Fibroblast of lung (primary cell): ENCODE data around the gene XPNPEP1. TPM values are rescaled to one million over a fixed set of nuclear protein-coding genes. Genes with fewer than 3 reads are reported as not detected.

Source experiments
- DNase-seq, 2 donors: peaks; one replicate each; pipeline versions ENCODE4 v3.0.0 to v3.0.0-alpha.2; 2010; ENCODE audit warnings: low read depth in 2 of 2
- H2AFZ ChIP-seq: 2 replicates; pipeline ENCODE4 v1.5.1; 2012; ENCODE audit warnings: low read length, control low read depth, inconsistent platforms
- H3K27ac ChIP-seq: 2 replicates; pipeline ENCODE4 v1.5.1; 2011; ENCODE audit warnings: low read length, control low read depth; ENCODE audit not compliant: insufficient read depth
- H3K27me3 ChIP-seq: 2 replicates; pipeline ENCODE4 v1.5.1; 2011; ENCODE audit warnings: mild to moderate bottlenecking, low read length; ENCODE audit not compliant: control insufficient read depth, insufficient read depth
- H3K36me3 ChIP-seq: 2 replicates; pipeline ENCODE4 v1.5.1; 2011; ENCODE audit warnings: low read length; ENCODE audit not compliant: control insufficient read depth, insufficient read depth
- H3K4me1 ChIP-seq: 2 replicates; pipeline ENCODE4 v1.5.1; 2011; ENCODE audit warnings: low read length; ENCODE audit not compliant: control insufficient read depth, insufficient read depth; ENCODE audit errors: extremely low read depth
- H3K4me2 ChIP-seq: 2 replicates; pipeline ENCODE4 v1.5.1; 2011; ENCODE audit warnings: low read length, control low read depth; ENCODE audit not compliant: insufficient read depth; ENCODE audit errors: extremely low read depth
- H3K4me3 ChIP-seq, 4 experiments: fragments of 200-600 bp in 1 of 4; sonication (generic) in 1 of 4; replicated peaks in 1 of 4; 2 replicates each; pipeline ENCODE4 v1.5.1; 2011 to 2016; ENCODE audit warnings: low read length in 4 of 4, low read depth in 3 of 4, mild to moderate bottlenecking in 3 of 4, control low read depth in 2 of 4, inconsistent platforms in 1 of 4, mixed read lengths in 1 of 4; ENCODE audit not compliant: insufficient read depth in 1 of 4; ENCODE audit errors: control extremely low read depth in 1 of 4
- H3K79me2 ChIP-seq: 2 replicates; pipeline ENCODE4 v1.5.1; 2012; ENCODE audit warnings: mild to moderate bottlenecking, low read length, inconsistent platforms; ENCODE audit not compliant: control insufficient read depth, insufficient read depth
- H3K9ac ChIP-seq: 2 replicates; pipeline ENCODE4 v1.5.1; 2011; ENCODE audit warnings: mild to moderate bottlenecking, low read length, control low read depth; ENCODE audit not compliant: insufficient read depth
- H3K9me3 ChIP-seq: 2 replicates; pipeline ENCODE4 v1.5.1; 2012; ENCODE audit warnings: low read depth, low read length; ENCODE audit not compliant: control insufficient read depth, insufficient read depth
- H4K20me1 ChIP-seq: 2 replicates; pipeline ENCODE4 v1.5.1; 2011; ENCODE audit warnings: low read length; ENCODE audit not compliant: control insufficient read depth, insufficient read depth; ENCODE audit errors: extremely low read depth
- CTCF ChIP-seq, 2 donors: IDR thresholded peaks in 1 of 2; conservative IDR thresholded peaks in 1 of 2; 1 replicate in 1 of 2; 2 replicates in 1 of 2; pipeline ENCODE4 v1.5.1; 2011 to 2012; ENCODE audit warnings: low read length in 2 of 2, control low read depth in 1 of 2, inconsistent platforms in 1 of 2, low read depth in 1 of 2, mild to moderate bottlenecking in 1 of 2
- EZH2 ChIP-seq: IDR thresholded peaks from 2 replicates; pipeline ENCODE4 v1.5.1; 2012; ENCODE audit warnings: low read length, control low read depth, mild to moderate bottlenecking; ENCODE audit errors: missing control alignments
- polyA plus RNA-seq, 2 donors: library from polyadenylated mRNA; depleted of rRNA in 1 of 2; stranded (reverse) in 1 of 2; unstranded in 1 of 2; fragments of >200 nt; gene quantifications; 2 replicates each; pipeline ENCODE4 v1.2.1, GENCODE V29; 2011 to 2012; ENCODE audit warnings: missing spikeins in 1 of 2
- total RNA-seq: library from RNA; depleted of rRNA; stranded (reverse); fragments of >200 nt; gene quantifications from 2 replicates; pipeline ENCODE4 v1.2.1, GENCODE V29; 2014

XPNPEP1 gene
- total and polyA plus RNA-seq, 2 donors (not counting 1 experiment from before 2014, with no cell fraction given) = 86.5 to 119 TPM

- Histone ChIP-seq H3K27me3 (no peaks in the 10 kb centered on the region), H3K79me2 (no peaks in the 10 kb centered on the region), H4K20me1 (no peaks in the 10 kb centered on the region), H3K27ac (no peak overlapping the region), H3K4me2 (no peak overlapping the region), H3K9me3 (no peaks in the 10 kb centered on the region), H3K4me3 (no peak overlapping the region), H3K4me1 (no peaks in the 10 kb centered on the region), H3K9ac (no peak overlapping the region), H3K36me3 (no peaks in the 10 kb centered on the region), H2AFZ (no peak overlapping the region)
- TF ChIP-seq EZH2 (no peak), CTCF (conservative IDR thresholded peaks at IDR 0.05 in 1 of 2, IDR thresholded peaks at IDR 0.05 in 1 of 2; ENCODE audit: low read depth in 1 of 2, low read length in 2 of 2) (no peak)
- DNase-seq = no peak
Measured at GRCh38 chr10:109940117-109940516, 16.8 kb upstream of the XPNPEP1 start.

- H2AFZ ChIP-seq = no peak overlapping the region
- H4K20me1 ChIP-seq = no peaks in the 10 kb centered on the region
- no peak for TF ChIP-seq CTCF (conservative IDR thresholded peaks at IDR 0.05 in 1 of 2, IDR thresholded peaks at IDR 0.05 in 1 of 2; ENCODE audit: low read depth in 1 of 2, low read length in 2 of 2)
- no peaks in the 10 kb centered on the region for H3K27me3 ChIP-seq
- no peak for DNase-seq
- no peaks in the 10 kb centered on the region for H3K9me3 ChIP-seq
- no peak overlapping the region for H3K9ac ChIP-seq
- no peak overlapping the region for H3K27ac ChIP-seq
- H3K4me3 ChIP-seq = no peak overlapping the region
- no peaks in the 10 kb centered on the region for H3K4me1 ChIP-seq
- H3K36me3 ChIP-seq = no peaks in the 10 kb centered on the region
- H3K4me2 ChIP-seq = no peak overlapping the region
- H3K79me2 ChIP-seq = no peaks in the 10 kb centered on the region
Measured at GRCh38 chr10:109939315-109939961, 16.1 kb upstream of the XPNPEP1 start.

GRCh38 chr10:109937460-109938065 lies 14.3 kb upstream of the XPNPEP1 start:
- TF ChIP-seq CTCF (conservative IDR thresholded peaks at IDR 0.05 in 1 of 2, IDR thresholded peaks at IDR 0.05 in 1 of 2; ENCODE audit: low read depth in 1 of 2, low read length in 2 of 2) (no peak), EZH2 (no peak)
- H3K9me3 ChIP-seq = no peaks in the 10 kb centered on the region
- no peaks in the 10 kb centered on the region for H3K27me3 ChIP-seq
- H4K20me1 ChIP-seq = no peaks in the 10 kb centered on the region
- no peak overlapping the region for H3K4me3 ChIP-seq
- H3K79me2 ChIP-seq = no peaks in the 10 kb centered on the region
- no peak overlapping the region for H3K27ac ChIP-seq
- no peaks in the 10 kb centered on the region for H3K4me1 ChIP-seq
- no peak overlapping the region for H3K9ac ChIP-seq
- no peaks in the 10 kb centered on the region for H3K36me3 ChIP-seq
- no peak for DNase-seq
- no peak overlapping the region for H2AFZ ChIP-seq
- no peak overlapping the region for H3K4me2 ChIP-seq
